SK-N-SH (cell line): ENCODE results near the gene PRKN. TPM values are rescaled to one million over a fixed set of nuclear protein-coding genes. Genes with fewer than 3 reads are reported as not detected.

ENCODE experiments used
- CTCF ChIA-PET: fragments of 300-600, 350-600 bp; formaldehyde crosslinking; extraction: SDS; loops from one replicate; lab custom pipeline; 2021; lab: Yijun Ruan, JAX
- POLR2A ChIA-PET: fragments of 350-600 bp; sonication (Branson Sonifier 250); formaldehyde crosslinking; extraction: SDS; loops from one replicate; lab custom pipeline; 2020; ENCODE audit warnings: antibody characterized with exemption, inconsistent platforms; lab: Yijun Ruan, JAX
- DNase-seq: peaks from one replicate; pipeline ENCODE4 v3.0.0; 2012
- H2AFZ ChIP-seq: fragments of 200-600 bp; sonication (generic); 2 replicates; pipeline ENCODE4 v1.8.1; 2016; ENCODE audit warnings: antibody characterized with exemption, mild to moderate bottlenecking, low read depth
- H3F3A ChIP-seq: fragments of 200-600 bp; sonication (generic); replicated peaks from 2 replicates; pipeline ENCODE3; 2016; ENCODE audit warnings: antibody characterized with exemption, mild to moderate bottlenecking; ENCODE audit not compliant: insufficient read depth
- H3K27ac ChIP-seq, 2 experiments: fragments of 200-500 bp in 1 of 2; fragments of 200-600 bp in 1 of 2; sonication (Bioruptor generic) in 1 of 2; sonication (generic), shearing (Covaris generic) in 1 of 2; 2 replicates each; pipeline versions ENCODE4 v1.5.1 to v1.6.1; 2014 to 2016; ENCODE audit warnings: low read depth in 2 of 2, inconsistent platforms in 1 of 2, low read length in 1 of 2, mild to moderate bottlenecking in 1 of 2, mixed read lengths in 1 of 2
- H3K27me3 ChIP-seq: fragments of 200-600 bp; sonication (generic), shearing (Covaris generic); 2 replicates; pipeline ENCODE4 v1.6.1; 2016; ENCODE audit warnings: mixed run types; ENCODE audit not compliant: insufficient read depth
- H3K36me3 ChIP-seq, 2 experiments: fragments of 200-500 bp in 1 of 2; fragments of 200-600 bp in 1 of 2; sonication (Bioruptor generic) in 1 of 2; sonication (generic) in 1 of 2; replicated peaks in 1 of 2; 2 replicates each; pipeline versions ENCODE3 to v1.5.1; 2014 to 2016; ENCODE audit warnings: low read length in 1 of 2, mild to moderate bottlenecking in 1 of 2; ENCODE audit not compliant: insufficient read depth in 2 of 2, control insufficient read depth in 1 of 2
- H3K4me1 ChIP-seq, 2 experiments: fragments of 200-500 bp in 1 of 2; fragments of 200-600 bp in 1 of 2; sonication (Bioruptor generic) in 1 of 2; sonication (generic), shearing (Covaris generic) in 1 of 2; 2 replicates each; pipeline versions ENCODE4 v1.5.1 to v1.6.1; 2014 to 2016; ENCODE audit warnings: low read depth in 1 of 2, low read length in 1 of 2, mixed run types in 1 of 2; ENCODE audit not compliant: insufficient read depth in 2 of 2, control insufficient read depth in 1 of 2
- H3K4me2 ChIP-seq: fragments of 200-600 bp; sonication (generic), shearing (Covaris generic); 2 replicates; pipeline ENCODE4 v1.6.1; 2017; ENCODE audit warnings: mixed run types
- H3K4me3 ChIP-seq, 2 experiments: fragments of 200-500 bp in 1 of 2; fragments of 200-600 bp in 1 of 2; sonication (Bioruptor generic) in 1 of 2; sonication (generic), shearing (Covaris generic) in 1 of 2; 2 replicates each; pipeline versions ENCODE4 v1.5.1 to v1.8.1; 2014 to 2016; ENCODE audit warnings: low read depth in 2 of 2, inconsistent platforms in 1 of 2, low read length in 1 of 2, mild to moderate bottlenecking in 1 of 2, mixed read lengths in 1 of 2, moderate library complexity in 1 of 2
- H3K79me2 ChIP-seq: fragments of 200-600 bp; sonication (generic); 2 replicates; pipeline ENCODE4 v1.8.1; 2017; ENCODE audit warnings: mild to moderate bottlenecking; ENCODE audit not compliant: insufficient read depth
- H3K9ac ChIP-seq: fragments of 200-600 bp; sonication (generic); 2 replicates; pipeline ENCODE4 v1.6.1; 2017; ENCODE audit warnings: mixed run types
- H3K9me2 ChIP-seq: fragments of 200-600 bp; sonication (generic); 2 replicates; pipeline ENCODE4 v1.6.1; 2017; ENCODE audit warnings: mixed run types
- H3K9me3 ChIP-seq: fragments of 200-600 bp; sonication (generic); 2 replicates; pipeline ENCODE4 v1.6.1; 2017; ENCODE audit warnings: mixed run types, mild to moderate bottlenecking, moderate library complexity
- H4K20me1 ChIP-seq: fragments of 200-600 bp; sonication (generic); 2 replicates; pipeline ENCODE4 v1.6.1; 2017; ENCODE audit warnings: mild to moderate bottlenecking, mixed run types; ENCODE audit not compliant: insufficient read depth
- CHD2 ChIP-seq: fragments of 150-350 bp; IDR thresholded peaks from 2 replicates; pipeline ENCODE4 v1.6.1; 2018; ENCODE audit warnings: low read length; ENCODE audit not compliant: partially characterized antibody
- ELF1 ChIP-seq: IDR thresholded peaks from 2 replicates; pipeline ENCODE4 v1.4.0; 2012
- FOSL2 ChIP-seq: IDR thresholded peaks from 2 replicates; pipeline ENCODE4 v1.4.0; 2012; ENCODE audit warnings: low read depth, mild to moderate bottlenecking, moderate library complexity, borderline replicate concordance
- GATA2 ChIP-seq: sonication (generic); formaldehyde crosslinking; IDR thresholded peaks from 2 replicates; pipeline ENCODE4 v1.5.0; 2020; ENCODE audit warnings: mild to moderate bottlenecking, missing genetic modification reagents
- IRF3 ChIP-seq: fragments of 150-350 bp; IDR thresholded peaks from 2 replicates; pipeline ENCODE4 v1.6.1; 2016; ENCODE audit warnings: mild to moderate bottlenecking, low read depth, low read length
- JUND ChIP-seq: IDR thresholded peaks from 2 replicates; pipeline ENCODE4 v1.4.0; 2012
- MAX ChIP-seq: IDR thresholded peaks from 2 replicates; pipeline ENCODE4 v1.4.0; 2012; ENCODE audit warnings: low read depth
- MEF2A ChIP-seq: IDR thresholded peaks from 2 replicates; pipeline ENCODE4 v1.4.0; 2012; ENCODE audit warnings: low read depth, borderline replicate concordance
- RAD21 ChIP-seq: IDR thresholded peaks from 2 replicates; pipeline ENCODE4 v1.6.1; 2012; ENCODE audit warnings: mild to moderate bottlenecking, low read length
- RFX5 ChIP-seq: IDR thresholded peaks from 2 replicates; pipeline ENCODE4 v1.6.1; 2012; ENCODE audit warnings: mild to moderate bottlenecking, improper control_type of control experiment, low read length
- RXRA ChIP-seq: IDR thresholded peaks from 2 replicates; pipeline ENCODE4 v1.4.0; 2012; ENCODE audit warnings: low read depth, mild to moderate bottlenecking, borderline replicate concordance
- SIN3A ChIP-seq: IDR thresholded peaks from 2 replicates; pipeline ENCODE4 v1.6.1; 2012; ENCODE audit warnings: low read depth, mild to moderate bottlenecking, low read length, moderate library complexity, borderline replicate concordance
- SMC3 ChIP-seq: IDR thresholded peaks from 2 replicates; pipeline ENCODE4 v1.6.1; 2012; ENCODE audit warnings: low read depth, low read length, improper control_type of control experiment
- TAF1 ChIP-seq: IDR thresholded peaks from 2 replicates; pipeline ENCODE4 v1.6.1; 2012; ENCODE audit warnings: low read depth, mild to moderate bottlenecking, low read length, moderate library complexity, borderline replicate concordance
- TCF12 ChIP-seq: IDR thresholded peaks from 2 replicates; pipeline ENCODE4 v1.4.0; 2012
- TEAD4 ChIP-seq: IDR thresholded peaks from 2 replicates; pipeline ENCODE4 v1.4.0; 2012; ENCODE audit warnings: mild to moderate bottlenecking, borderline replicate concordance; ENCODE audit not compliant: insufficient read depth
- USF1 ChIP-seq: IDR thresholded peaks from 2 replicates; pipeline ENCODE4 v1.4.0; 2012; ENCODE audit warnings: low read depth, borderline replicate concordance
- YY1 ChIP-seq: IDR thresholded peaks from 2 replicates; pipeline ENCODE4 v1.4.0; 2012; ENCODE audit warnings: low read depth, mild to moderate bottlenecking
- ZBTB33 ChIP-seq: IDR thresholded peaks from 2 replicates; pipeline ENCODE4 v1.4.0; 2012; ENCODE audit warnings: low read depth, borderline replicate concordance
- WGBS: methylation state at CpG from one replicate; pipeline ENCODE4 v1.1.6; 2017; ENCODE audit warnings: low lambda C conversion rate; 5-methylcytosine and 5-hydroxymethylcytosine counted together
- polyA plus RNA-seq, 3 experiments: library from polyadenylated mRNA; depleted of rRNA; stranded (reverse); fragments of >200 nt; gene quantifications; 2 replicates each; pipeline ENCODE4 v1.2.3, GENCODE V29; 2012

Gene PRKN
- polyA plus RNA-seq, 1 of the 3 experiments (the other 2 are of a cell fraction) = 0.76 TPM

GRCh38 chr6:161891542-161891941, 836.0 kb downstream of the PRKN start:
- CTCF ChIA-PET = no interaction called here
- H3K4me3 ChIP-seq = no peak overlapping the region
- H3K36me3 ChIP-seq = no peaks in the 10 kb centered on the region
- no peaks in the 10 kb centered on the region for H3K9me3 ChIP-seq
- no peaks in the 10 kb centered on the region for H3K79me2 ChIP-seq
- no peaks in the 10 kb centered on the region for H3F3A ChIP-seq
- no peak overlapping the region for H3K4me2 ChIP-seq
- no peak overlapping the region for H3K27ac ChIP-seq
- H4K20me1 ChIP-seq = no peaks in the 10 kb centered on the region
- DNase-seq = no peak
- POLR2A ChIA-PET = no interaction called here
- no peaks in the 10 kb centered on the region for H3K9me2 ChIP-seq
- TF ChIP-seq SIN3A = no peak
- no peak for TF ChIP-seq IRF3
- TF ChIP-seq CHD2 = no peak
- no peak for TF ChIP-seq MAX
- TF ChIP-seq RAD21 = no peak
- no peak for TF ChIP-seq USF1
- no peak for TF ChIP-seq TAF1
- no peak for TF ChIP-seq FOSL2
- TF ChIP-seq ELF1 = no peak
- TF ChIP-seq RXRA = no peak
- no peak for TF ChIP-seq YY1
- TF ChIP-seq TCF12 = no peak
- TF ChIP-seq MEF2A = no peak
- H2AFZ ChIP-seq = no peak overlapping the region
- H3K27me3 ChIP-seq = no peaks in the 10 kb centered on the region
- no peak overlapping the region for H3K9ac ChIP-seq
- H3K4me1 ChIP-seq = no peaks in the 10 kb centered on the region; a peak in 1 of 4 replicates
- WGBS = 38% methylated on average over 2 of the region's 2 CpGs

GRCh38 chr6:161890832-161891297, 836.7 kb downstream of the PRKN start:
- CTCF ChIA-PET = interaction anchor here (0.8 kb wide), 1 partner anchor 28 kb away, joined by 3 read pairs; no protein-coding TSS in a partner anchor

More at GRCh38 chr6:161890832-161891297, 836.7 kb downstream of the PRKN start:
- no peak overlapping the region for H3K9ac ChIP-seq
- POLR2A ChIA-PET = no interaction called here
- no peaks in the 10 kb centered on the region for H3K9me3 ChIP-seq
- H3K27ac ChIP-seq = no peak overlapping the region
- no peaks in the 10 kb centered on the region; a peak in 1 of 4 replicates for H3K4me1 ChIP-seq
- H4K20me1 ChIP-seq = no peaks in the 10 kb centered on the region
- WGBS = 59% methylated on average over 15 of the region's 15 CpGs
- no peak overlapping the region for H3K4me2 ChIP-seq
- TF ChIP-seq GATA2 (CRISPR knock-in tag) (no peak), RFX5 (no peak), TCF12 (no peak), TAF1 (no peak), ELF1 (no peak), FOSL2 (no peak), ZBTB33 (no peak), JUND (no peak), TEAD4 (no peak), SMC3 (no peak), YY1 (no peak)
- no peaks in the 10 kb centered on the region for H3K79me2 ChIP-seq
- H3K9me2 ChIP-seq = no peaks in the 10 kb centered on the region
- H3K36me3 ChIP-seq = no peaks in the 10 kb centered on the region
- no peak overlapping the region for H3K4me3 ChIP-seq
- no peak for DNase-seq
- no peaks in the 10 kb centered on the region for H3F3A ChIP-seq
- H3K27me3 ChIP-seq = no peaks in the 10 kb centered on the region
- no peak overlapping the region for H2AFZ ChIP-seq
